ENCODE measurements around the gene PLCH1.

PLCH1 gene

DNA sequence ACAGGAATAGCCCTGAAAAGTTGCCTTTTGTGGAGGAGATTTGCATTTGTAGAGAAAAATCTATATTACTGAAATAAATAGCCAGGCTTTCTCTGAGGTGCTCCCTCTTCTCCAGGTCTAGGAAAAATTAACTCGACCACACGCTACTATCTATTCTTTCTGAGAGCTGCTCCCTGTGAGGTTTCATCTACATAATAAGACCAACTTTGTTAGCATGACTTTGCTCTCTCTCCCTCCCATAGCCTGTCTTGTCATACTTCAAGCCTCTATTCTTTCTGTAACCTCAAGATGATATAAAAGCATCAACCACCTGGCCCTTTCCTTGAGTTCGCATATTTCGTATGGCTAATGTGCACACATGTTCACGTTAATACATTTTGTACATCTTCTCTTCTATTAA lies 375.6 kb downstream of the PLCH1 start:
- DNase-seq = no peak

DNA sequence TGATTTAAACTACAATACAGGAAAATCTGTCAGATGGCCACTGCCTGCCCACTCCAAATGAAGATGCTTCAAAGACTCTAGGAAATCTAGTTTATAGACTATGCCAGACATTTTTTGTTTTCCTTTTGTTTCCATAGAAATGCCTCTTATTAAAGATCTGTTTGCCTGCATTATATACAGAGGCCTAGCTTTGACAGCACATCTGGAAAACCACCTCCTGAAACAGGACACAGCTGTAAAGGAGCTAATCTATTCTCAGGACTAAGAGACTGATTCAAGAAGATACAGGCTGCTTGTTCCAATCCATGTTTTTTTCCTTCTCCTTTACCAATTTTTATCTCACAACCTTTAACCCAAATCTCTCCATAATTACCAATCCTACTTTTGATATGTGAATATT lies 376.1 kb downstream of the PLCH1 start:
- no peak for DNase-seq

DNA sequence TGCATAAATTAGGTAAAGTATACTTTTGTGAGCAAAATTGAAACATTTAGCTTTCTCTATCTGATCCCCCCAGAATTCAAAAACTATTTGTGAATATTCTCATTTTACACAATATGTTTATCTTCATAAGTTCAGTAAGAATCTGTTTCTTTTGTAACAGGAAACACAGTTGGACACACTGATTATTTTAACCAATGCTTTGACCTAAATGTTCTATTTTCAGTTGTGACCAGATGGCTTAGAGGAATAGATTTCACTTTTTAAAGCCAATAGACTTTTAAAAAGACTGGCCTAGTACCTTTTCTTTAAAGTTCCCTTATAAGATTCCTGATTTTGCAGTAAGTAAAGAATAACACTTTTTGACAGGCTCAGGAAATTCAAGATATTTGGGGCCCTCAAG lies 377.4 kb downstream of the PLCH1 start:
- no peak for DNase-seq

DNA sequence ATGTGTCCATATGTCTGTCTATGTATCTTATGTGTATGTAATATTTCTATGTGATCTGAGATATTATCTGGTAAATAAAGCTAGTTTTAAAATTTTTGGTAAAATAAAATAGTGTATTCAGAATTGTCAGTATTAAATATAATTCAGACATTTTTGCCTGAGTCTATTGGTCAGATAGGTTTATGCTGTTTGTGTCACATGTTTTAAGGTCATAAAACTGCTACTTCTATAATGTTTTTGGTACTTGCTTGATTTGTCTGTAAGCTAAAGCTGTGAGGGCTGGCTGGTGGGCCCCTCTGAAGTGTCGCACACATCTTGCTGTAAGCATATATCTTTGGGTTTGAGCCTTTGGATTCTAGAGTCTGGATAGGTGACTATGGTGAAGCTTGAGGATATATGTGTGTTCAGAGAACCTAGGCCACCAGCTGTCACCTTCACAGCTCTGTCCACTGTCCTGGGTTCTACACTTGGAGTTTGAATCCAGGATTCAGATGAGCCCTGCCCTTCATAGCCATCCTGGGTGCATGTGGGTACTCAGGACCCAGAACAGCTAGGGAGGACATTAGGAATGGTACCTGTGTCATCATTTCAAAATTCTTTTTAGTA lies 379.6 kb downstream of the PLCH1 start:
- no peak for DNase-seq

DNA sequence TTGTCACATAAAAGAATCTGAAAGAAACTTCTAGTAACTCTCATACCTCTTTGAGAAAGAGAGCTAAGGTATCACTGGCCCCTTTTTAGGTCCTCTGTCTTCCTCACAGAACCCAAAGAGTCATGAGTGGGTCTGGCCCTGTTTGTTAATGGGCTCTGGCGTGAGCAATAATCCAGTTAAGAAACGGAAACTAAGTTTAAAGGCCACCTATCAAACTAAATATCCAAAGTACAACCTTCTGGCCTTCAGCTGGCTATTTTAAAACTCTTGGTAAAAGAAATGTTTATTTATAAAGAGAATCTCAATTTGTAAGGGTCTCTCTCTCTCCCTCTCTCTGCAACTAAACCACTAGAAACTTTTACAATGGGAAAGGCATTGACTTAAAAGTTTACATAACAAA lies 380.4 kb downstream of the PLCH1 start:
- DNase-seq = no peak

DNA sequence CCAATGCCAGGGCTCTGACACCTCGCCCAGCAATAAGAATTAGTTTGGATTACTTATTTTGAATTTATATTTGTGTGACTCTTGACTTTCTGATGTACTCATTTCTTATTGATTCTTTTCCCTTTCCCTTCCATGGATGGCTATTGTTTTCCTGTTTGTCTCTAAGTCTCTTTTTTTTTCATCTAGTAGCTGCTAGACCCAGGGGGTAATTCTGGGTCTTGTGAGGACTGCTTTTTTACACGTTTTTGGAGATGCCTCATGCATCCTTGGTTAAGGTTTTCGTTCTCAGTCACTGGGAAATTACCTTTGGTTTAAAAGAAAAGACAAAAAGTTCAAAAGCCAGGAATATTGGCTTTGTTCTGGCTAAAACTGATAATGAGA lies 381.2 kb downstream of the PLCH1 start:
- no peak for DNase-seq

DNA sequence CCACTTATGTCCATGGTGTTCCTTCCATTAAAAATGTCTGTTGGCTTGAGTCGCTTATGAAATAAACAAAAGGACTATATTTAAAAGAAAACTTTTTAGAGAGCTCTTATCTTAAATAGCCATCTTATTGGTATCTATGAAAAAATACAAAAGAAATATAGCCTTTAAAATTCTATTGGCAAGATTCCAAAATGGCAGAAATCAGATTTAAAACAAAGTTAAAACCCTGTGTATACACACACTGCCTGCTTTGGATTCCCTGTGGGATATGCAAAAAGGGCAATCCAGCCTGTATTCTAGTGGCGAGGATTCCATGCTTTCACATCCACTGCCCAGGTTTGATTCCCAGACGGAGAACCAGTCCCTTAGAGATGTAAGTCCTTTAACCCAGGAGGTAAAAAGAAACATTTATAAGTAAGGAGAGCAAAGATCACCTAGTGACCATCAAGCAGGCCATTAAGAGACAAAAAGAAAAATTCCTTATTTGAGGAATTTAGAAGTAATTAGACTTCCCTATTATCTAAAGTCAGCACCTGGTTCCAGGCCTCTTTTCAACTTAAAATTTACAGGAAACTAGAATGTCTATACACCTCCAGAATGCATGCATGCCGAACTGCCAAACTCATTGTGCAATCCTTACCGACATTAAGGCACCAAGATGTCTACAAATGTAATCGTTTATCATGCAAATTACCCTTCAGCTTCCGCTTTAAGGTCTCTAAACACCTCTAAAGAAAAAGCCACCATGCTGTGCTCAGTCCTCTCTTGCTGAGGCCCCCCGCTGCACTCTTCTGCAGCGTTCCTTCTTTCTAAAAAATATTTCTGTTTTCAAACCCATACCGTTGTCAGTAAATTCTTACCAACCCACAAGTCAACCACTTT lies 381.8 kb downstream of the PLCH1 start:
- no peak for DNase-seq

DNA sequence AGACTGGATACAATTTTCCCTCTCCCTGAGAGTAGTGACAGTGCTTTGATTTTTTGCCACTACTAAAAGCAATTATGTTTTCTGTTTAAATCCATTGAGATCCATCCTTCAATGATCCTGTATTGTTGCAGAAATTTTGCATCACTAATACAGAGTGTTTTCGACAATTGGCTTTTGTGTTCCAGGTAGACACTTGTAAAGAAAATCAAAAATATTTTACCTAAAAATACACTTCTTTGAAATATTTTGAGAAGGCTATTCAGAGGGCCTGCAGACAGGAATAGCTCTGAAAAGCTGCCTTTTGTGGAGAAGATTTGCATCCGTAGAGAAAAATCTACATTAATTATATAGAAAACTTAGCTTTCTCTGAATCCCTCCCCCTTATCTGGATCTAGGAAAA lies 384.6 kb downstream of the PLCH1 start:
- no peak for DNase-seq

DNA sequence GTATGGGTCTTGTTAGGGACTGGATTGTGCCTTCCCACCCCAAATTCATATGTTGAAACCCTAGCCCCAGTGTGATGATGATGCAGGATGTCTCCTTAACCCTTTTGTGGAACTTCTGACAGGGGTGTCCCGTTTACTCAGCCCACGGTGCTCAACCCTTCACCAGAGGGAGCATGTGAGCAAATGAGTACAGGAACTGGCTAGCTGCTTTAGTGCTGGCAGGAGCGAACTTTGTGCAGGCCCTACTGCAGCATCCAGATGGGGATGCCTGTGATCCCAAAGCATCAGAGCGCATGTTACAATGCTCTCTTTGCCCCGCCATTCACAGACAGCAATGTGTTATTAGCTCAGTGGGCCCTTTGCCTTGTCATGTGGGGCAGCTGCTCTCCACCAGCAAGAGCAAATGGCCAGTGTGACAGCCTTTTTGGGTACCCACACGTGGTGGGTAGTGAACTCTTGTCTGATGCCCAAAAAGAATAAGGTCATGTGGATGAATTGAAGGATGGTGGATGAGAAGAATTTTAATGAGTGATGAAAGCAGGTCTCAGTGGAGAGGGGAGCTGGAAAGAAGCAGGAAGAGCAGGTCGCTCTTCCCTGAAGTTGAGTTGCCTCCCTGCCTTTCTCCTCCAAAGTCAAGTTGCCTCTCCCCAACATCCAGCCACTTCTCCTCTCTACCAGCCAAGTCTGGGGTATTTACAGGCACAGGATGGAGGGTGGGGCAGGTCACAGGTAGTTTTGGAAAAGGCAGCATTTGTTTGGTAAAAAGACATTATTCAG lies 388.1 kb downstream of the PLCH1 start:
- DNase-seq = no peak

DNA sequence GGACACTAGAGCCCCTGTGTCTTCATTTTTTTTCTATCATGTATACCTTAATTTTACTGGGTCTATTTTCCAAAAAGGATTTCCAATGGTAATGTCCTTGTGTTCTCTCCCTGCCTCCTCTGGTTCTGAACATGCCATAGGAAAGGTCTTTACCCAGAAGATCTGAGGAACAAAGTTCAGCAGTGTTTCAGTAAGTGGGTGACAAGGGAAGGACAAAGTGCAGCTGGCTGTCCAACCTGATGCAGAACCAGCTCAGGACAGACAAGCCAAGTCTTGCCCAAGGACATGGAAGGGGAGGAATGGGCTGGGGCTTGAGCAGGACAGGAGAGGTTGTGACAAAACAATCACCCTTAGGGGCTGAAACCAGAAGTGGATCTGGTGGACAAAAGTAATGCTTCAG lies 390.2 kb downstream of the PLCH1 start:
- no peak for DNase-seq

DNA sequence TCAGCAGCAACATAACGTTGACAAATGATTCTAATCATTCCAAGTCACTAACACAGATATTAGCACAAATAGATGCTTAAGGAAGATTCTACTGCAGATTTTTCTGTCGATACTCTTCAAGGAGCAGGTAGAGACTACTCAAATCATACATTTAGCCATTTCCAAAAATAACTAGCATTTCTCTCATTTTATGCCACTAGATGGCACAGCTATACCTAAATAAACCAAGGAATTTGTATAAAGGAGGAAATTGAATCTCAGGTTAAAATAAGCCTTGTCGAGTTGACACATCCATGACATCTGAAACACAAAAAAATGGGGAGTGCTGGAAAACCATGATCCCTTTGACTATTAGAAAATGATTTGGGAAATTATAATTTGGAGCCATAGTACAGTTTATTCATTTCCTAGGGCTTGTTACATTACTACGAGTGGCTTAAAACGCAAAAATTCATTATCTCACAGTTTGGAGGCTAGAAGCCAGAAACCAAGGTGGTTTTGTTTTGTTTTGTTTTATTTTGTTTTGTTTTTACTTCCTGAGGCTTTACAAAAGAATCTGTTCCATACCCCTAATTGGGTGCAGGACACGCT lies 391.9 kb downstream of the PLCH1 start:
- peak; percentile 38 for DNase-seq

DNA sequence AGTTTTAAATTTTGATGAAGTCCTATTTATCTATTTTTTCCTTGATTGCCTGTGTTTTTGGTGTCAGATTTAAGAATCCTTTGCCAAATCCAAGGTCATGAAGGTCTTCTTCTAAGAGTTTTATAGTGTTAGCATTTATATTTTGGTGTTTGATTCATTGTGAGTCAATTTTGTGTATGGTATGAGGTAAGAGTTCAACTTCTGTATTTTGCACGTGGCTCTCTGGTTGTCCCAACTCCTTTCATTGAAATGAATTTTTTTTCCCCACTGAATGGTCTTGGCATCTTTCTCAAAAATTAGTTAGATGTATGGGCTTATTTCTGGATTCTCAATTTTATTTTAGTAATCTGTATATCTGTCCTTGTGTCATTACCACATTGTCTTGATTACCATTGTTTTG lies 394.3 kb downstream of the PLCH1 start:
- no peak for DNase-seq

DNA sequence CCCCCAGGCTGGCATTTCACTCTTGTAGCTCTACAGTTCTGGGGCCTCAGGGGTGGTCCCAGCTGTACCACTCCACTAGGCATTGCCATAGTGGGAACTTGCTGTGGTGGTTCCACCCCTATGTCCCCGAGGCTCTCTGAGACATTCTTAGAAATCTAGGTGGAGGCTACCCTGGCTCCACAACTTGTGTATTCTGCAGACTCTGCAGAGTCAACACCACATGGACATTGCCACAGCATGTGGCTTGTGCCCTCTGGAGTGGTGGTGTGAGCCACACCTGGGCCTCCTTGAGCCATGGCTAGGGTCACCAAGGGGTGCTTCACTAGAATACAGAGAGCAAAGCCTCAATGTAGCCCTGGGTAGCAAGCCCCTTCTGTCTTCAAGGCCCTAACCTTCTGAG lies 397.0 kb downstream of the PLCH1 start:
- no peak for DNase-seq

DNA sequence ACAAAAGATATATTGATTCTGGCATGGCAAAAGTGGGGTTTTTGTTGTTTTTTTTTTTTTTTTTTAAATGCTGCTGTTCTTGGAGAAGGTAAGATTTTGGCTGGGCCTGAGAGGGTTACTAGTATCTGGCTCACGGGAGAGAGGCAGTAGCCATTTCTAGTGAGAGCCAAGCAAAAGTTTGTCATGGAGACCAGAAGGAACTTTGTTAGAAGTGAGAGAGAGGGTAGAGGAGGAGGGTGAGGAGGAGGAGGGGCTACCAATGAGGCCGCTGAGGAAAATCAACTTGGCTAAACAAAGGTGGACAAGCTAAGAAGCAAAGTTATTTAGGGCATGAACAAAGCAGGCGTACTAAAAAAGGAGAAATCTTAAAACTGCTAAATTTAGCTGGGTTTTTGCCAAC lies 402.5 kb downstream of the PLCH1 start:
- no peak for DNase-seq

DNA sequence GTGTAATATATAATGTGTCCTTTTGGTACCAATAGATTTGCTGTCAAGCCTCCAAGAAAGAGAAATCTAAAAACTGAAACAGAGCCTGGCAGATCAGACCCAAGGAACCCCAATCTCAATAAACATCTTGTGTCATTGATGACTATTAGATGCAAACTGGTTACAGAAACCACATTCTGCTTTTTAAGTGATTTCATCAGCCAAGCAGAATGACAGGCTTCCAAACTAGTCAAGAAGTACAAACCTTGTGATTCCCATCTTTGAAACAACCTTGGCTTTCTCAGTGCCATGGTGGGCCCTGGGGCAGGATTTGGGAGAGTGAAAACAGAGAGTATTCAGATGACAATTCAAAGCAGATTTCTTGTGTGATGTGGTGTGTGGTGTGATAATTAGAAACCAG lies 405.8 kb downstream of the PLCH1 start:
- no peak for DNase-seq

DNA sequence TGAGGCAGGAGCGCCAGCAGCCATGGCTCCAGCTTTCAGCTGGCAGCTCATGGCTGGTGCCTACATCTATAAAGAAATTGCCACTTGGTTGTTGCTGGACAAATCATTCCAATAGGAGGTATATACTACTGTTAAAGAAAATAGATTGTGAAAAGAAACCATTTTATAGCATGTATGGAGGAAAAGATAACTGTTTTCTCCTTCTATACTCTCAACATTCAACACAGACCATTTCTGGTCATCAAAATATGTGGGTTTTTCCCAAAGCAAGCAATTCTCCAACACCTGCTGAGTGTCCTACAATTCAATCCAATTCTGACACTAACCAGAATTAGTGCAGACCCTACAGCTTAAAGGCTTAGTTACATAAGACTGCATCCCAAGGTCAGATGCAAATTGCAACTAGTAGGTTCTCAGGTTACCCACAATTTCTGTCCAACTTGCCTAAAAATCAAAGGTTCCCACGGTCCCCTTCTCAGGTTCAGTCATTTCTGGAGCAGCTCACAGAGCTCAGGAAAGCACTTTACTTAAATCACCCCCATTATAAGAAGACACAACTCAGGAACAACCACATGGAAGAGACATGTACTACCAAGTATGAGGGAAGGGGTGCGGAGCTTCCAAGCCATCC lies 409.0 kb downstream of the PLCH1 start:
- DNase-seq = no peak

DNA sequence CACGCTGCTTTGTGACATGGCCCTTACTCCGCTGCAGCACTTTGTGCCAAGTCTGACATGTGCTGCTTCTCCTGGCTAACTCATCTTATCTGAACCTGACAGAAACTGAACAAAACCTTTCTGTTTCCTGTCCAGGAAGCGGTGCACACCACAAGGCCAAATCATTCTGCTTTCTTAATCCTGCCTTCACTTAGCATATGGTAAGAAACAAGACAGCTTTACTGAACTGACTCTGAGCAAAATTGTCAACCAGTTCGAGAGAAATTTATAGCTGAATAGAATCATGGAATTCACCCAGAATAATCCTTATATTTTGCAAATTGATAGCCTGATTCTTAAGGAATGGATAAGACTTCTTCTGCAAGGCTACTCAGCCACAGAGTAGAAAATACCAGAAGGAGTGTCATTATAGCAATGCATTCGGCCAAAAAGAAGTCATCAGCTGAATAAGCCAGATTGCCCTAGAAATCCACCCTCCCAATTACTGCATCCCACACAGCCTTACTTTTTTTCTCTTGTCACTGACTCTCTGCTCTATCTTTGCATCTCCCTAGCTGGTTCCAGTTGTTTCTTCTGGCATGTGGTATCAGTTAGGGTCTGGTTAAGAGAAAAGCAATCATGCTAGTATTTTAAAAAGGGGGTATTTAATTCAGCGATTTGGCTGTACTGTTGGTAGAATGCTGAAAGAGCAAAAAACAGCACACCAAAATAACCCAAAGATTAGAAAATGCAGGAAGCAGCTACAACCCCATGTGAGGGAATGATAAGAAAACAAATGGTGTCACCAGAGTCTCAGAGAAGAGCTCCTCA lies 409.8 kb downstream of the PLCH1 start:
- no peak for DNase-seq

DNA sequence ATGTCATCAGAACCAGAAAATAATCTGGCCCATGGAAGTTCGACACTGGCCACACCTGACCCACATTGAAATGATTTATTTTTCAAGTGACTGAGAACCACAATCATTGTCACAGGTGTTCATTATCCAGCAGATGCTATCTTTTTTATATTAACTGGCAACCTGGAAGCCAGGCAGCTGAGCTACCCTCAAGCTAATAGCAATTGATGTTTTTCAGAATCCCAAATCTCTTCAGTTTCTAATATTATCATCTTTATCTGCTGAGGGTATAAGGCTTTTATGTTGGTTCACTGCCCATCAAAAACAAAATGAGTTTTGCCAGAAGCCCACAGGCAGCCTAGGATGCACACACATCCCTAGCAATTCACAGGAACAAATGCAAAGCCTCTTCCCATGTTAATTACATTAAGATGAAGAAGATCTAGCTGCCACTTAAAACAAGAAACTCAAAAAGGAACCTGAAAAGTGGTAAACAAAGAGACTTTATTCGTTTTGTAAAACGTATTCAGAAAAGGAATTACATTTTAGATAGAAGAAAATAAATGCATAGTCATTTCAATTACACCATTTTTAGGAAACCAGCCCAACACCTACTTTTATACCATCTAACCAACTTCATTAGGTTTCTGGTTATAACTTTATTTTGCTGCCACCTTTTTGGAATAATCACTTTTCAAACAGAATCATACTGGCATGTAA lies 410.5 kb downstream of the PLCH1 start:
- no peak for DNase-seq

DNA sequence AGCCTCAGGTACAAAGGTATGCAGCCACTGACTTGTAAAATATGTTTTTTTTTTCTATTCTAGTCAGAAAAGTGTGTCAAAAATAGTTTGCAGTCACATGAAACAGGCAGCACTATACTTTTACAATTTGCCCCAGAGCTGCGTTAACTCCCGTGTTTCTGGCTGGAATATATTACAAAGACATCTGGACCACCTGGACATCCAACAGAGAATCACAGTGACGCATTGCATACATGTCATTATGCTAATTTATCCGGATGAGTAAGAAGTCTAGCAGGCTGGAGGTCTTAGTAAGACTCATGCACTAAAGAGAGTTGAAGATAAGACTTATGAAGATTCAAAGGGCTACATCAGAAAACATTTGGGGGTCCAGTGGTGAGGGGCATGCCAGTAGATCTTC lies 412.2 kb downstream of the PLCH1 start:
- no peak for DNase-seq

DNA sequence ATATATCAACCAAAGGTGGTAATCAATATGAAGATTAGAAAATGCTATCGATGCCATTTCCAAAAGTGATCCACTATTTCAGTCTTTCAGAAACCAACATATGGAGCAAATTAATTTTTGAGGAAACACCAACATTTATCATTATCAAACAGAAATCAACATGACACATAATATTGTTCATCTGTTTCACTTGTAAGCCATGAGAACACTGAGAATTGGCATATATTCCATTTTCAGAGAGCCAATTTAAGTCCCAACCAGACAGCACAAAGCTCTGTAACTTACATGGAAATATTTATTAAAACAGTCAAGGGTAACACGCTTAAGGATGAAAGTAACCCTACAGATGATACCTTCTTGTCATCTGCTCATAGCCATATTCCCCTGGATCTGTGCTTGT lies 413.8 kb downstream of the PLCH1 start:
- no peak for DNase-seq

DNA sequence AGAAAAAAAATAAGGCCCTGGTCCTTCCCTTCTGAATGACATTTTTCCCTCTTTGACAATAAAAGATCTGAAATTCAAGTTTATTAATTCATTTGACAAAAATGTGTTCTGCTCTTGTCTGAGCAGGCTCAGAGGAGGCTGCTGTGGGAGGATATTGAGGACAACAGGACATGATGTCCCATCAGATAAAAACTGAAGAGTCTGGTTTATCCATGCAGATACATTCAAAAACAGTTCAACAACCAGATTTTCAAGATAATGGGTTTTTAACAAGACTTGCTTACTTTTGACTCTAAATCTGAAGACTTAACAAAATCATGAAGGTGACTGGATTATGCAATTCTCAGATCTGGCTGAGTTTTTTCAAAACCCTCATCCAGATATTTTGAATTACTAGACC lies 414.5 kb downstream of the PLCH1 start:
- no peak for DNase-seq

Measured in retina (tissue), 1 donor.